Natural killer cell (primary cell): ENCODE measurements around the gene SERPINE3. TPM values are rescaled to one million over a fixed set of nuclear protein-coding genes. Genes with fewer than 3 reads are reported as not detected.

Source experiments
- ATAC-seq, 3 donors: fragments of 150-1000 bp in 2 of 3; fragments of 200-7000 bp in 1 of 3; cut with Tn5 transposase; 1 replicate in 1 of 3; 2 replicates in 2 of 3; pipeline ENCODE4 v1.10.0; 2021; ENCODE audit warnings: mild to moderate bottlenecking in 2 of 3, moderate library complexity in 2 of 3
- DNase-seq, 2 donors: peaks; one replicate each; pipeline versions ENCODE4 v3.0.0 to v3.0.0-alpha.2; 2013 to 2021; ENCODE audit warnings: mixed read lengths in 1 of 2
- H3K27ac ChIP-seq: one replicate; pipeline ENCODE4 v1.5.1; 2013; ENCODE audit warnings: mild to moderate bottlenecking, low read length
- H3K27me3 ChIP-seq: one replicate; pipeline ENCODE4 v1.6.1; 2013; ENCODE audit warnings: low read length; ENCODE audit not compliant: control insufficient read depth, insufficient read depth
- H3K36me3 ChIP-seq: one replicate; pipeline ENCODE4 v1.6.1; 2013; ENCODE audit warnings: low read length; ENCODE audit not compliant: control insufficient read depth, insufficient read depth
- H3K4me1 ChIP-seq: one replicate; pipeline ENCODE4 v1.6.1; 2013; ENCODE audit warnings: low read length; ENCODE audit not compliant: control insufficient read depth, insufficient read depth
- H3K4me3 ChIP-seq: one replicate; pipeline ENCODE4 v1.5.1; 2013; ENCODE audit warnings: low read length
- H3K9me3 ChIP-seq: one replicate; pipeline ENCODE4 v1.6.1; 2013; ENCODE audit warnings: low read length; ENCODE audit not compliant: control insufficient read depth, insufficient read depth
- H3K27ac Mint-ChIP-seq, 2 donors: one replicate each; pipeline ENCODE4 v1.8.0; 2022; ENCODE audit warnings: mild to moderate bottlenecking in 2 of 2, mixed read lengths in 2 of 2, moderate library complexity in 1 of 2
- H3K27me3 Mint-ChIP-seq, 2 donors: one replicate each; pipeline ENCODE4 v1.8.0; 2022; ENCODE audit warnings: low read depth in 2 of 2, mixed read lengths in 2 of 2
- H3K36me3 Mint-ChIP-seq: one replicate; pipeline ENCODE4 v1.8.0; 2022; ENCODE audit warnings: mixed read lengths
- H3K4me1 Mint-ChIP-seq, 2 donors: one replicate each; pipeline ENCODE4 v1.8.0; 2022; ENCODE audit warnings: mixed read lengths in 2 of 2
- H3K4me3 Mint-ChIP-seq: one replicate; pipeline ENCODE4 v1.8.0; 2022; ENCODE audit warnings: mild to moderate bottlenecking, moderate library complexity, mixed read lengths
- H3K9me3 Mint-ChIP-seq, 2 donors: one replicate each; pipeline ENCODE4 v1.8.0; 2022; ENCODE audit warnings: mixed read lengths in 2 of 2
- WGBS: methylation state at CpG from one replicate; pipeline ENCODE4 v1.1.7; 2013; ENCODE audit warnings: missing lambda C conversion rate; ENCODE audit not compliant: insufficient coverage; 5-methylcytosine and 5-hydroxymethylcytosine counted together
- intact Hi-C: fragments of 100-400 bp; cut with micrococcal nuclease; formaldehyde crosslinking; loops from one replicate; pipeline ENCODE4 v1.14.2; 2022
- total RNA-seq, 4 donors: library from RNA; stranded (reverse); fragments of 120-200 nt in 1 of 4; gene quantifications; one replicate each; pipeline versions ENCODE4 v1.2.3 to v1.2.4, GENCODE V29; 2013 to 2022
- TF ChIP-seq, protein P1 (sequence below): fragments of 200-600 bp; IDR thresholded peaks from one replicate; pipeline ENCODE4 v1.8.0; 2022; ENCODE audit warnings: antibody characterized with exemption

The SERPINE3 gene
- total RNA-seq, 3 donors from 2014 or later (not counting 1 experiment from before 2014, with no cell fraction given): not detected

DNA sequence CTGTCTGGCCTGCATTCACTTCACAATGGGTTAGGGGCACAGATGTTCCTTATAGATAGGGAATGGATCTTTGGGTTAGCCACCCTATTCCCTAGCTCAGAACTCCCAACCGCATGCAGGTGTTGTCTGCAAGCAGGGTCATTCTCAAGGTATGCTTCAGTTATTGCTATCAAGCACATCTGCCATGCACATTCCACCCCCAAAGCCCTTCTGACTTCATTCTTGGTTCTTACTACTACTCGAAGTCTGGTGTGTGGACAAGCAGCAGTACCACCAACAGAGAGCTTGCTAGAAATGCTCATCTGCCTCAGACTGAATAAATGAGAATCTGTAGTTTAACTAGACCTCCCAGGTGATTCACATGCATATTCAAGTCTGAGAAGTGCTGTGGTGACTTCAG is 31.3 kb downstream of the SERPINE3 start:
- intact Hi-C loops: no loop called here
- ATAC-seq (no peak), DNase-seq (no peak)
- Histone ChIP-seq H3K4me1 (no peaks in the 10 kb centered on the region), H3K4me3 (no peak overlapping the region), H3K27ac (no peak overlapping the region), H3K27me3 (no peaks in the 10 kb centered on the region), H3K36me3 (peaks cover 80% of the 10 kb centered on the region), H3K9me3 (no peaks in the 10 kb centered on the region)
- 97% methylated on average over 2 of the region's 2 CpGs for WGBS
- Mint-ChIP-seq H3K27me3 (no peaks in the 10 kb centered on the region), H3K9me3 (no peaks in the 10 kb centered on the region), H3K4me3 (no peak overlapping the region), H3K4me1 (no peaks in the 10 kb centered on the region), H3K27ac (no peak overlapping the region), H3K36me3 (peaks cover 7% of the 10 kb centered on the region)
- TF ChIP-seq, protein P1, sequence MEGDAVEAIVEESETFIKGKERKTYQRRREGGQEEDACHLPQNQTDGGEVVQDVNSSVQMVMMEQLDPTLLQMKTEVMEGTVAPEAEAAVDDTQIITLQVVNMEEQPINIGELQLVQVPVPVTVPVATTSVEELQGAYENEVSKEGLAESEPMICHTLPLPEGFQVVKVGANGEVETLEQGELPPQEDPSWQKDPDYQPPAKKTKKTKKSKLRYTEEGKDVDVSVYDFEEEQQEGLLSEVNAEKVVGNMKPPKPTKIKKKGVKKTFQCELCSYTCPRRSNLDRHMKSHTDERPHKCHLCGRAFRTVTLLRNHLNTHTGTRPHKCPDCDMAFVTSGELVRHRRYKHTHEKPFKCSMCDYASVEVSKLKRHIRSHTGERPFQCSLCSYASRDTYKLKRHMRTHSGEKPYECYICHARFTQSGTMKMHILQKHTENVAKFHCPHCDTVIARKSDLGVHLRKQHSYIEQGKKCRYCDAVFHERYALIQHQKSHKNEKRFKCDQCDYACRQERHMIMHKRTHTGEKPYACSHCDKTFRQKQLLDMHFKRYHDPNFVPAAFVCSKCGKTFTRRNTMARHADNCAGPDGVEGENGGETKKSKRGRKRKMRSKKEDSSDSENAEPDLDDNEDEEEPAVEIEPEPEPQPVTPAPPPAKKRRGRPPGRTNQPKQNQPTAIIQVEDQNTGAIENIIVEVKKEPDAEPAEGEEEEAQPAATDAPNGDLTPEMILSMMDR: no peak

DNA sequence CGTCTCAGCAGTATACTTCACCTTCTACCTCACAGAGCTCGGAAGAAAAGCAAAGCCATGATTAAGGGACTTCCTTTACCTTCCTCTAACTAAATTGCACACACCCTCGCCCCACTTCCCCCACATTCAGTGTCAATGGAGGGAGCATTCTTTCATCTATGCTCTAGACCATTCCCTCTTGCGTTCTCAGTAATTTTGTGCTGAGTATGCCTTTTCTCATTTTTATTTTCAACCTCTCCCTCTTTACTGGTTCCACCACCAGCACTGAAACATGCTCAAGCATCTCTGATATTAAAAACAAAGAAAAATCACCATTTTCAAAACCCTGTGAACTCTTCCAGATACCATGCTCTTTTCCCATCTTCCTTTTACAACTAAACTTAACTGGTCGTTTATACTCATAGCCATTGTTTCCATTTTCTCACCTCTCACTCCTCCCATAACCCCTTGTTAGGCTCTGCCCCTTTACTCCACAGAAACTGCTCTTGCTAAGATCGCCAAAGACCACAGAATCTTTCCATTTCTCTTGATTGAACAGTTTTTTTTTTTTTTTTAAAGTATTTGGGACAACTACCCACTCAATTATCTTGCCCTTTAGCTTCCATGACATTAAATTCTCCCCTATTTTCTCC is 32.4 kb downstream of the SERPINE3 start:
- Histone ChIP-seq H3K27ac (no peak overlapping the region), H3K9me3 (no peaks in the 10 kb centered on the region), H3K27me3 (no peaks in the 10 kb centered on the region), H3K4me3 (no peak overlapping the region), H3K36me3 (peaks cover 77% of the 10 kb centered on the region), H3K4me1 (no peaks in the 10 kb centered on the region)
- ATAC-seq (no peak), DNase-seq (no peak)
- Mint-ChIP-seq H3K9me3 (no peaks in the 10 kb centered on the region), H3K36me3 (peaks cover 7% of the 10 kb centered on the region), H3K27ac (no peak overlapping the region), H3K4me1 (no peaks in the 10 kb centered on the region), H3K4me3 (no peak overlapping the region), H3K27me3 (no peaks in the 10 kb centered on the region)
- intact Hi-C loops: no loop called here
- TF ChIP-seq, protein P1: no peak
- whole genome bisulfite sequencing: 93% methylated on average over 6 of the region's 6 CpGs

DNA sequence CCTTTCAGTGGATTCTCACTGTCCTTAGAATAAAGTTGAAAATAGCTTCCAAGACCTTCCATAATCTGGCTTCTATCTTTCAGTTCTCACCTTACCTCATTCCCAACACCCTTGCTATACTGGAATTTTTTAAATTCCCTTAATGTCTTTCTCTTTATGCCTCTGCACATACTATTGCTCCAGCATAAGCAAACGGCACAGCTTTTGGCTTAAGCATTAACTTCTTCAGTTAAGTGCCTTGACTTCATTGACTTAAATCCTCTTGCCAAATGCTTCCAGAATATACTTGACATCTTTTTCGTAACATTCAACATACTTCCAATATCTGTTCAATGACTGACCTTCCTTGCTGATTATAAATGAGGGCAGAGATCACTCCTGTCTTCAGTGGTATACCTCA is 34.0 kb downstream of the SERPINE3 start:
- Mint-ChIP-seq H3K4me3 (no peak overlapping the region), H3K27me3 (no peaks in the 10 kb centered on the region), H3K27ac (no peak overlapping the region), H3K9me3 (no peaks in the 10 kb centered on the region), H3K4me1 (peaks cover 0 to 5% of the 10 kb centered on the region in 2 donors), H3K36me3 (peaks cover 7% of the 10 kb centered on the region)
- intact Hi-C loops: no loop called here
- Histone ChIP-seq H3K27me3 (no peaks in the 10 kb centered on the region), H3K4me1 (no peaks in the 10 kb centered on the region), H3K4me3 (no peak overlapping the region), H3K36me3 (peaks cover 76% of the 10 kb centered on the region), H3K27ac (no peak overlapping the region), H3K9me3 (no peaks in the 10 kb centered on the region)
- WGBS: 100% methylated on average over 2 of the region's 2 CpGs
- no peak for ATAC-seq
- TF ChIP-seq, protein P1: no peak
- no peak for DNase-seq

DNA sequence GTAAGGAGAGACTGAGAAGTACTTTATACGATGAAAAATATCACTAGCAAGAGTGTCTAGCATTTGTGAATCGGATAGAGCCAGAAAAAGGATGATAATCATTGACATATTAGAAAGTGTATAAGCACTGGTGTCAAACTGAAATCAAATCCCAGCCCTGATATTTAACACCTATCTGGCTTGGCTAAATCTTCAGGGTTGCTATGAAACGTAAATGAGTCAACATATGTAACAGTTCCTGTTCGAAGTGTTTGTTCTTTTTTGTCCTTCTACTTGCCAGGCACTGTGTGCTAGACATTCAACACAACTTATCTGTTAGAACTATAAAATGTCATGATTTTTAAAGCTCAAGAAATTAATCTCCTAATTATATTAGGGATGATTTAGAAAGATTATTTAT is 40.8 kb downstream of the SERPINE3 start:
- intact Hi-C loops: no loop called here
- H3K27me3 Mint-ChIP-seq: no peaks in the 10 kb centered on the region
- no peaks in the 10 kb centered on the region for H3K36me3 Mint-ChIP-seq
- no peak overlapping the region for H3K4me3 Mint-ChIP-seq
- WGBS: 97% methylated on average over 4 of the region's 4 CpGs
- Histone ChIP-seq H3K4me1 (no peaks in the 10 kb centered on the region), H3K27me3 (no peaks in the 10 kb centered on the region), H3K27ac (no peak overlapping the region), H3K36me3 (peaks cover 55% of the 10 kb centered on the region), H3K4me3 (no peak overlapping the region), H3K9me3 (no peaks in the 10 kb centered on the region)
- H3K9me3 Mint-ChIP-seq: no peaks in the 10 kb centered on the region
- TF ChIP-seq, protein P1: no peak
- peak overlapping the region; percentile 17 to 56 for H3K27ac Mint-ChIP-seq
- DNase-seq: no peak
- peaks cover 0 to 13% of the 10 kb centered on the region in 2 donors for H3K4me1 Mint-ChIP-seq
- peak in 2 of 3 donors; percentile 32 to 65 for ATAC-seq
